Lung (tissue), 12 donors: ENCODE results near the gene CD302. TPM values are rescaled to one million over a fixed set of nuclear protein-coding genes. Genes with fewer than 3 reads are reported as not detected.
"Not testable (repeated sequence)": the region's sequence is repeated elsewhere in the genome, so short reads cannot be mapped to it uniquely, and the experiment has no call there.

Experiments used
- ATAC-seq: fragments of 200-7000 bp; cut with Tn5 transposase; one replicate; pipeline ENCODE4 v1.9.1; 2020; ENCODE audit warnings: moderate number of reproducible peaks; ENCODE audit not compliant: insufficient read depth, low FRiP score
- DNase-seq, 3 donors: peaks; one replicate each; pipeline ENCODE4 v3.0.0-alpha.2; 2013 to 2017
- H3K27ac ChIP-seq, 2 donors: one replicate each; pipeline ENCODE4 v1.5.1; 2013; ENCODE audit warnings: mild to moderate bottlenecking in 2 of 2, moderate library complexity in 2 of 2, control low read depth in 1 of 2, inconsistent platforms in 1 of 2, low read depth in 1 of 2, low read length in 1 of 2
- H3K27me3 ChIP-seq, 3 donors: one replicate each; pipeline ENCODE4 v1.5.1; 2013; ENCODE audit warnings: low read length in 2 of 3; ENCODE audit not compliant: control insufficient read depth in 3 of 3, insufficient read depth in 3 of 3
- H3K36me3 ChIP-seq, 4 donors: one replicate each; pipeline ENCODE4 v1.5.1; 2013; ENCODE audit warnings: low read length in 4 of 4, mild to moderate bottlenecking in 1 of 4, moderate library complexity in 1 of 4; ENCODE audit not compliant: control insufficient read depth in 4 of 4, insufficient read depth in 4 of 4
- H3K4me1 ChIP-seq, 5 donors: one replicate each; pipeline ENCODE4 v1.5.1; 2013; ENCODE audit warnings: low read length in 5 of 5, mild to moderate bottlenecking in 2 of 5, moderate library complexity in 1 of 5; ENCODE audit not compliant: control insufficient read depth in 5 of 5, insufficient read depth in 5 of 5
- H3K4me3 ChIP-seq: one replicate; pipeline ENCODE4 v1.5.1; 2013; ENCODE audit warnings: mild to moderate bottlenecking, control low read depth, moderate library complexity
- H3K9ac ChIP-seq, 2 donors: one replicate each; pipeline ENCODE4 v1.5.1; 2013; ENCODE audit warnings: low read length in 2 of 2, control low read depth in 1 of 2; ENCODE audit not compliant: insufficient read depth in 1 of 2
- H3K9me3 ChIP-seq, 4 donors: one replicate each; pipeline ENCODE4 v1.5.1; 2013; ENCODE audit warnings: low read length in 3 of 4, mild to moderate bottlenecking in 1 of 4, moderate library complexity in 1 of 4; ENCODE audit not compliant: control insufficient read depth in 4 of 4, insufficient read depth in 3 of 4
- WGBS, 2 donors: extraction: QIAGEN DNeasy Blood & Tissue Kit; methylation state at CpG; one replicate each; pipeline ENCODE4 v1.1.7; 2013; 5-methylcytosine and 5-hydroxymethylcytosine counted together
- polyA plus RNA-seq, 2 donors: library from polyadenylated mRNA; stranded (reverse); fragments of 200-250 nt; gene quantifications; one replicate each; pipeline ENCODE4 v1.2.1, GENCODE V29; 2013
- total RNA-seq, 2 donors: library from RNA; depleted of rRNA in 1 of 2; stranded (reverse); fragments of >200 nt in 1 of 2; gene quantifications; one replicate each; pipeline ENCODE4 v1.2.1, GENCODE V29; 2014 to 2021
- TF ChIP-seq, protein P1 (sequence below): IDR thresholded peaks from 2 replicates; pipeline ENCODE4 v1.5.1; 2012; ENCODE audit warnings: mild to moderate bottlenecking; ENCODE audit errors: control extremely low read depth, extremely low read depth
- donor health status: control.
- donor health status: control.
- donor health status: Bipolar disorder and iron deficiency.
- donor health status: healthy.
- donor health status: DM: yes; HTN: yes; CAD: no.

CD302 gene
- total and polyA plus RNA-seq, 4 donors, result 23.4 to 89.8 (median 43.2) TPM

DNA sequence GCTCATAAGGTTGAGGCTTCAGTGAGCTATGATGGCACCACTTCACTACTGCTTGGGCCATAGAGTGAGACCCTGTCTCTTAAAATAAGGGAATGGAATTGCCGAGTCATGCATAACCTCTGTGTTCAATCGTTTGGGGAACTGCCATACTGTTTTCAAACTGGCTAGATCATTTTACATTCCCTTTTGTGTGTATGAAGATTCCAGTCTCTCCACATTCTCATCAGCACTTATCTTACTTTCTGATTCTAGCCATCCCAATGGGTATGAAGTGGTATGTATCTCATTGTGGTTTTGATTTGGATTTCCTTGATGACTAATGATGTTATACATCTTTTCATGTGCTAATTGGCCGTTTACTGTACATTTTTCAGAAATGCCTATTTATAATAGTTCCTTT lies 62.0 kb downstream of the CD302 start:
- DNase-seq, result no peak
- TF ChIP-seq, protein P1, sequence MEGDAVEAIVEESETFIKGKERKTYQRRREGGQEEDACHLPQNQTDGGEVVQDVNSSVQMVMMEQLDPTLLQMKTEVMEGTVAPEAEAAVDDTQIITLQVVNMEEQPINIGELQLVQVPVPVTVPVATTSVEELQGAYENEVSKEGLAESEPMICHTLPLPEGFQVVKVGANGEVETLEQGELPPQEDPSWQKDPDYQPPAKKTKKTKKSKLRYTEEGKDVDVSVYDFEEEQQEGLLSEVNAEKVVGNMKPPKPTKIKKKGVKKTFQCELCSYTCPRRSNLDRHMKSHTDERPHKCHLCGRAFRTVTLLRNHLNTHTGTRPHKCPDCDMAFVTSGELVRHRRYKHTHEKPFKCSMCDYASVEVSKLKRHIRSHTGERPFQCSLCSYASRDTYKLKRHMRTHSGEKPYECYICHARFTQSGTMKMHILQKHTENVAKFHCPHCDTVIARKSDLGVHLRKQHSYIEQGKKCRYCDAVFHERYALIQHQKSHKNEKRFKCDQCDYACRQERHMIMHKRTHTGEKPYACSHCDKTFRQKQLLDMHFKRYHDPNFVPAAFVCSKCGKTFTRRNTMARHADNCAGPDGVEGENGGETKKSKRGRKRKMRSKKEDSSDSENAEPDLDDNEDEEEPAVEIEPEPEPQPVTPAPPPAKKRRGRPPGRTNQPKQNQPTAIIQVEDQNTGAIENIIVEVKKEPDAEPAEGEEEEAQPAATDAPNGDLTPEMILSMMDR, result no peak
- Histone ChIP-seq H3K4me1 (peaks cover 0 to 11% (median 0%) of the 10 kb centered on the region in 5 donors), H3K27ac (no peak overlapping the region), H3K9me3 (no peaks in the 10 kb centered on the region), H3K4me3 (no peak overlapping the region), H3K9ac (no peak overlapping the region), H3K36me3 (peaks cover 13 to 39% (median 30%) of the 10 kb centered on the region in 4 donors), H3K27me3 (no peaks in the 10 kb centered on the region)
- no peak for ATAC-seq
- 65 to 67% methylated on average over 3 of the region's 3 CpGs for whole genome bisulfite sequencing, 2 donors

DNA sequence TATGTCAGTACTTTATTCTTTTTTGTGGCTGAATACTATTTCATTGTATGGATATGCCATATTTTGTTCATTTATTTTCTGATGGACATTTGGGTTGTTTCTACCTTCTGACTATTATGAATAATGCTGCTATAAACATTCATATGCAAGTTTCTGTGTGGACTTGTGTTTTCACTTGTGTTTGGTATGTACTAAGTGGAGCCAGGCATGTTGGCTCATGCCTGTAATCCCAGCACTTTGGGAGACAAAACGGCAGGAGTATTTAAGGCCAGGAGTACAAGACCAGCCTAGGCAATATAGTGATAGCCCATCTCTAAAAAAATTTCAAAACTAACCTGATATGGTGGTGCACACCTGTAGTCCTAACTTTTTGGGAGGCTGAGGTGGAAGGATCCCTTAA lies 62.4 kb downstream of the CD302 start:
- Histone ChIP-seq H3K27me3 (no peaks in the 10 kb centered on the region), H3K9me3 (no peaks in the 10 kb centered on the region), H3K9ac (no peak overlapping the region), H3K36me3 (peaks cover 13 to 39% (median 32%) of the 10 kb centered on the region in 4 donors), H3K4me1 (peaks cover 0 to 10% (median 0%) of the 10 kb centered on the region in 5 donors), H3K27ac (no peak overlapping the region), H3K4me3 (no peak overlapping the region)
- TF ChIP-seq, protein P1, result no peak
- WGBS, 2 donors, result 81 to 93% methylated on average over 1 of the region's 1 CpG
- no peak for DNase-seq
- no peak for ATAC-seq

DNA sequence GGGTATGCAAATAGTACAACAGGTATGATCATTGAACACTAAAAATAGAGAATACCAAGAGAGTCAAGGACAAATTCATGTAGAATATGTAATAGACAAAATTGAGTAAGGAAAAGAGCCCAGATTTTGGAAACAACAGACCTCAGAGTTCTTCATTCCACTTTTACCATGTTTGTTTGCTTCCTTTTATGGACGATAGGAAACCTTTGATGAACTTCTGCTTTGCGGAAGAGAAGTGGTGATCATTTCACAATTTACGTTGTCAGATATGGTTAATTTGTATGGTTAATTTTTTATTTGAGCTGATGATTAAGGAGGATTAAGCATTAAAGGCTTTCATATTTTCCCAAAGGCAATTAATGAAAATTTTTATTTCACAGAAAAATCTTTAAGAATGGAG lies 69.4 kb downstream of the CD302 start:
- peaks cover 7 to 27% (median 16%) of the 10 kb centered on the region in 4 donors for H3K36me3 ChIP-seq
- DNase-seq (no peak), ATAC-seq (no peak)
- H3K27me3 ChIP-seq, result no peaks in the 10 kb centered on the region
- peaks cover 0 to 9% (median 0%) of the 10 kb centered on the region in 5 donors for H3K4me1 ChIP-seq
- TF ChIP-seq, protein P1, result no peak
- 26 to 54% methylated on average over 3 of the region's 3 CpGs for WGBS, 2 donors
- H3K9me3 ChIP-seq, result no peaks in the 10 kb centered on the region
- no peak overlapping the region for H3K9ac ChIP-seq
- no peak overlapping the region for H3K27ac ChIP-seq
- no peak overlapping the region for H3K4me3 ChIP-seq

DNA sequence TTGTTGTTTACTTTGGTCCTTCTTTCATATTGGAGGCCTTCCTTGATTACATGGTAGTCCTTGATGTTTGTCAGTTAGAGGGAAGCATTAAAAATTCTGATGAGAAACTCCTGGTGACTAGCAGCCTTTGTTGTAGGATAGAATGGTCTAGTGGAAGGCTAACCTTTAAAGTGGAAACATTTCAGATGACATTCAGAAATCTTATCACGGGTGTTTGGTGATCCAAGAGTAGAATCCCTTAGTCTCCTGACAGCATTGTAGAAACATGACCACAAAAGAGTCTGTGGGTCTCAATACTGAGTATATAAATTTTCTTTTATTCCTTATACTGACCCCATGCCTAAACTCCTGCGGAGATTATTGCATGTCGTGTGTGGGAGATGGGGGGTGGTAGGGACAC lies 72.3 kb downstream of the CD302 start:
- 91 to 92% methylated on average over 3 of the region's 3 CpGs for WGBS, 2 donors
- peaks cover 0 to 23% (median 0%) of the 10 kb centered on the region in 5 donors for H3K4me1 ChIP-seq

DNA sequence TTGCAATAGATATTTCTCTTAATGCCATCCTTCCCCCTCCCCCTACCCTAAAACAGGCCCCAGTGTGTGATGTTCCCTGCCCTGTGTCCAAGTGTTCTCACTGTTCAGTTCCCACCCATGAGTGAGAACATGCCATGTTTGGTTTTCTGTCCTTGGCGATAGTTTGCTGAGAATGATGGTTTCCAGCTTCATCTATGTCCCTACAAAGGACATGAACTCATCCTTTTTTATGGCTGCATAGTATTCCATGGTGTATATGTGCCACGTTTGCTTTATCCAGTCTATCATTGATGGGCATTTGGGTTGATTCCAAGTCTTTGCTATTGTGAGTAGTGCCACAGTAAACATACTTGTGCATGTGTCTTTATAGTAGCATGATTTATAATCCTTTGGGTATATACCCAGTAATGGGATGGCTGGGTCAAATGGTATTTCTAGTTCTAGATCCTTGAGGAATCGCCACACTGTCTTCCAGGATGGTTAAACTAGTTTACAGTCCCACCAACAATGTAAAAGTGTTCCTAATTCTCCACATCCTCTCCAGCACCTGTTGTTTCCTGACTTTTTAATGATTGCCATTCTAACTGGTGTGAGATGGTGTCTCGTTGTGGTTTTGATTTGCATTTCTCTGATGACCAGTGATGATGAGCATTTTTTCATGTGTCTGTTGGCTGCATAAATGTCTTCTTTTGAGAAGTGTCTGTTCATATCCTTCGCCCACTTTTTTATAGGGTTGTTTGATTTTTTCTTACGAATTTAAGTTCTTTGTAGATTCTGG lies 73.0 kb downstream of the CD302 start:
- H3K9ac ChIP-seq, ATAC-seq, DNase-seq, H3K9me3 ChIP-seq, H3K27me3 ChIP-seq, H3K27ac ChIP-seq, H3K4me3 ChIP-seq: not testable (repeated sequence)
- Histone ChIP-seq H3K4me1 (peaks cover 0 to 25% (median 0%) of the 10 kb centered on the region in 5 donors), H3K36me3 (peaks cover 5 to 21% (median 12%) of the 10 kb centered on the region in 4 donors)
- WGBS, 2 donors, result 89 to 91% methylated on average over 6 of the region's 6 CpGs

More for the DNA sequence above, 72.3 kb downstream of the CD302 start:
- H3K27ac ChIP-seq, result no peak overlapping the region
- H3K27me3 ChIP-seq, result no peaks in the 10 kb centered on the region
- no peak for ATAC-seq
- peaks cover 6 to 22% (median 11%) of the 10 kb centered on the region in 4 donors for H3K36me3 ChIP-seq
- TF ChIP-seq, protein P1, result no peak
- H3K9me3 ChIP-seq, result no peaks in the 10 kb centered on the region
- H3K9ac ChIP-seq, result no peak overlapping the region
- no peak overlapping the region for H3K4me3 ChIP-seq
- DNase-seq, result no peak
